HS-27A (cell line): Measurements from ENCODE around the gene PCDH1.

Experiments
- DNase-seq: peaks from one replicate; pipeline ENCODE4 v3.0.0-alpha.2; 2012; ENCODE audit warnings: low read depth, missing footprints

PCDH1 gene

GRCh38 chr5:141808857-141809256 is 69.4 kb downstream of the PCDH1 start:
- DNase-seq: no peak

GRCh38 chr5:141807732-141808131 is 70.5 kb downstream of the PCDH1 start:
- DNase-seq: no peak

- DNase-seq: no peak
Observed at GRCh38 chr5:141807329-141807728, 70.9 kb downstream of the PCDH1 start.

GRCh38 chr5:141806626-141807025 is 71.6 kb downstream of the PCDH1 start:
- DNase-seq: no peak

GRCh38 chr5:141805874-141806595 is 72.2 kb downstream of the PCDH1 start:
- DNase-seq: no peak

GRCh38 chr5:141804475-141804874 is 73.7 kb downstream of the PCDH1 start:
- DNase-seq: no peak
